PC-3 (cell line): Measurements from ENCODE around the gene SULT1C4. TPM values are rescaled to one million over a fixed set of nuclear protein-coding genes. Genes with fewer than 3 reads are reported as not detected.

Source experiments
- ATAC-seq: fragments of 200-7000 bp; cut with Tn5 transposase; 2 replicates; pipeline ENCODE4 v1.9.1; 2020; ENCODE audit warnings: mild to moderate bottlenecking, moderate library complexity
- BruUV-seq: library from RNA; stranded (reverse); fragments of 400-500 nt; replicated peaks from 2 replicates; lab custom pipeline; 2021; lab: Mats Ljungman, UMichigan
- CTCF ChIA-PET: fragments of 300-600 bp; sonication (Branson Sonifier 250); formaldehyde crosslinking; loops from one replicate; lab custom pipeline; 2022; ENCODE audit warnings: antibody characterized with exemption; lab: Charles Lee
- POLR2A ChIA-PET: fragments of 300-600 bp; sonication (Branson Sonifier 250); formaldehyde crosslinking; loops from one replicate; lab custom pipeline; 2022; ENCODE audit warnings: antibody characterized with exemption; ENCODE audit not compliant: unreplicated experiment; lab: Charles Lee
- DNase-seq: peaks from one replicate; pipeline ENCODE4 v3.0.0-alpha.2; 2015
- H2AFZ ChIP-seq: fragments of 300-600 bp; sonication (generic); 2 replicates; pipeline ENCODE4 v1.6.0; 2016; ENCODE audit warnings: antibody characterized with exemption, low read length
- H3F3A ChIP-seq: fragments of 300-600 bp; sonication (generic); one replicate; pipeline ENCODE4 v1.6.0; 2017; ENCODE audit warnings: antibody characterized with exemption, low read length, control low read depth, mild to moderate bottlenecking; ENCODE audit not compliant: unreplicated experiment
- H3K27ac ChIP-seq: fragments of 300-600 bp; sonication (generic); 2 replicates; pipeline ENCODE4 v1.5.1; 2016; ENCODE audit warnings: mild to moderate bottlenecking, low read length
- H3K27me3 ChIP-seq: fragments of 300-600 bp; sonication (generic); 2 replicates; pipeline ENCODE4 v1.6.1; 2016; ENCODE audit warnings: low read length, mixed read lengths
- H3K36me3 ChIP-seq: fragments of 300-600 bp; sonication (generic); 2 replicates; pipeline ENCODE4 v1.6.1; 2016; ENCODE audit warnings: low read depth, mixed run types, low read length, mixed read lengths
- H3K4me1 ChIP-seq: fragments of 300-600 bp; sonication (generic); 2 replicates; pipeline ENCODE4 v1.5.1; 2016; ENCODE audit warnings: low read length; ENCODE audit not compliant: insufficient read depth
- H3K4me2 ChIP-seq: fragments of 300-600 bp; sonication (generic); 2 replicates; pipeline ENCODE4 v1.6.0; 2016; ENCODE audit warnings: low read length
- H3K4me3 ChIP-seq: fragments of 300-600 bp; sonication (generic); 2 replicates; pipeline ENCODE4 v1.5.1; 2016; ENCODE audit warnings: mild to moderate bottlenecking, low read length, mixed read lengths
- H3K79me2 ChIP-seq: fragments of 300-600 bp; sonication (generic); 2 replicates; pipeline ENCODE4 v1.6.1; 2017; ENCODE audit warnings: low read length, mixed read lengths
- H3K9ac ChIP-seq: fragments of 300-600 bp; sonication (generic); 2 replicates; pipeline ENCODE4 v1.6.0; 2016; ENCODE audit warnings: mild to moderate bottlenecking, low read length
- H3K9me2 ChIP-seq: fragments of 300-600 bp; sonication (generic); replicated peaks from 2 replicates; pipeline ENCODE4 v1.6.1; 2016; ENCODE audit warnings: mixed run types, low read length, mixed read lengths
- H3K9me3 ChIP-seq: fragments of 300-600 bp; sonication (generic); 2 replicates; pipeline ENCODE4 v1.6.1; 2016; ENCODE audit warnings: low read length, mixed read lengths
- H4K20me1 ChIP-seq: fragments of 300-600 bp; sonication (generic); 2 replicates; pipeline ENCODE4 v1.6.1; 2016; ENCODE audit warnings: low read length, mixed read lengths
- EZH2 ChIP-seq: fragments of 300-600 bp; sonication (generic); IDR thresholded peaks from one replicate; pipeline ENCODE4 v1.6.1; 2017; ENCODE audit warnings: antibody characterized with exemption, mild to moderate bottlenecking, low read length; ENCODE audit not compliant: unreplicated experiment
- EZH2phosphoT487 ChIP-seq: fragments of 300-600 bp; sonication (generic); IDR thresholded peaks from 2 replicates; pipeline ENCODE4 v1.6.1; 2018; ENCODE audit warnings: mild to moderate bottlenecking, antibody characterized with exemption, low read length, borderline replicate concordance
- intact Hi-C: fragments of 100-400 bp; cut with micrococcal nuclease; formaldehyde crosslinking; loops from 2 replicates; pipeline ENCODE4 v1.9.0; 2023
- total RNA-seq: library from RNA; depleted of rRNA; stranded (reverse); fragments of >200 nt; gene quantifications from 2 replicates; pipeline ENCODE4 v1.2.3, GENCODE V29; 2014
- TF ChIP-seq, protein P1 (sequence below): fragments of 300-600 bp; sonication (generic); conservative IDR thresholded peaks from 2 replicates; pipeline ENCODE4 v1.5.1; 2017; ENCODE audit warnings: antibody characterized with exemption, low read depth, mild to moderate bottlenecking, low read length

SULT1C4 gene
- total RNA-seq, 1 experiment from 2014 or later, result not detected

DNA sequence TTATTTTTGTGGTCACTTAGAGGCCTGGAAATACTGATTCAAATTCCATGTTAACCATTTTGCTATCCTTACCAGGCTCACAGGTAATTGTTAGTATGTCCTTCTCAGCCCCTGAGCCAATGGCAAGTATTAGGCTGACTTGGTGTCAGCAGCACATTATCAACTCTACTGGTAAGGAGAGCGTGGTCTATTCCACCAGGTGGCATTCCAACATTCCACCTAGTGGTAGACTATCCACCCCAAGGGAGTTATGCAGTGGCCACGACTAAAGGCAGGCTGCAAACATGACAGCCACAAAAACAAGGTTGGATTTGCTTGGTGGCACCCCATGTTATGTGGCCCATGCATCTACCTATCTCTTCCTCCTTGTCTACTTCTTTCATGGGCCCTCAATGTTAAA, 39.5 kb downstream of the SULT1C4 start:
- ATAC-seq, result peak; percentile 56
- intact Hi-C loops, result no loop called here
- CTCF ChIA-PET, result no interaction called here

DNA sequence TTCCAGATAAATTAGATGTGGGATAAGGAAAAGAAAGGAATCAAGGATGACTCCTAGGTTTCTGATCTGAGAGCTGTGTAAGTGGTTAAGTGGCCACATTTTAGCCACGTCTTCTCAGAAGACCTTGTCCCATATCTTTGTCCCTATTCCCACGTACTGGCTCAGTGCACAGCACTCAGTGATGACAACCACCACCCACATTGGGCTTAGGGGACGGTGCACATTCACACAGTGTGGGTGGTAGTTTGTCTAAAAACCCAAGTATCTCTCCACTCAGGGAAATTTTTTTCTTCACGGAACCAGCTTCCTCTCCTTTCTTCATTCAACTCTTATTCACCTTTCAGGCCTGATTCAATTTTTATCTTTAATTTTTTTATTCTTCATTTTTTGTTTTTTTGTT, 40.7 kb downstream of the SULT1C4 start:
- no peak overlapping the region for H3K4me3 ChIP-seq
- H4K20me1 ChIP-seq, result no peaks in the 10 kb centered on the region
- no peaks in the 10 kb centered on the region for H3K79me2 ChIP-seq
- no peak overlapping the region for H3K9ac ChIP-seq
- no peak overlapping the region for H3K4me2 ChIP-seq
- peaks cover 28% of the 10 kb centered on the region for H3K4me1 ChIP-seq
- DNase-seq (no peak), ATAC-seq (no peak)
- ChIA-PET POLR2A (no interaction called here), CTCF (no interaction called here)
- no peaks in the 10 kb centered on the region for H3K9me2 ChIP-seq
- no peaks in the 10 kb centered on the region for H3K27me3 ChIP-seq
- H3F3A ChIP-seq, result no peaks in the 10 kb centered on the region
- no peak overlapping the region for H3K27ac ChIP-seq
- TF ChIP-seq EZH2phosphoT487, result no peak
- no peak for TF ChIP-seq EZH2
- TF ChIP-seq, protein P1, sequence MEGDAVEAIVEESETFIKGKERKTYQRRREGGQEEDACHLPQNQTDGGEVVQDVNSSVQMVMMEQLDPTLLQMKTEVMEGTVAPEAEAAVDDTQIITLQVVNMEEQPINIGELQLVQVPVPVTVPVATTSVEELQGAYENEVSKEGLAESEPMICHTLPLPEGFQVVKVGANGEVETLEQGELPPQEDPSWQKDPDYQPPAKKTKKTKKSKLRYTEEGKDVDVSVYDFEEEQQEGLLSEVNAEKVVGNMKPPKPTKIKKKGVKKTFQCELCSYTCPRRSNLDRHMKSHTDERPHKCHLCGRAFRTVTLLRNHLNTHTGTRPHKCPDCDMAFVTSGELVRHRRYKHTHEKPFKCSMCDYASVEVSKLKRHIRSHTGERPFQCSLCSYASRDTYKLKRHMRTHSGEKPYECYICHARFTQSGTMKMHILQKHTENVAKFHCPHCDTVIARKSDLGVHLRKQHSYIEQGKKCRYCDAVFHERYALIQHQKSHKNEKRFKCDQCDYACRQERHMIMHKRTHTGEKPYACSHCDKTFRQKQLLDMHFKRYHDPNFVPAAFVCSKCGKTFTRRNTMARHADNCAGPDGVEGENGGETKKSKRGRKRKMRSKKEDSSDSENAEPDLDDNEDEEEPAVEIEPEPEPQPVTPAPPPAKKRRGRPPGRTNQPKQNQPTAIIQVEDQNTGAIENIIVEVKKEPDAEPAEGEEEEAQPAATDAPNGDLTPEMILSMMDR, result no peak
- H3K36me3 ChIP-seq, result no peaks in the 10 kb centered on the region
- no peaks in the 10 kb centered on the region for H3K9me3 ChIP-seq
- no TSS peak for BruUV-seq
- no peak overlapping the region for H2AFZ ChIP-seq
- intact Hi-C loops, result no loop called here

More for the DNA sequence above, 39.5 kb downstream of the SULT1C4 start:
- H2AFZ ChIP-seq, result no peak overlapping the region
- H3K9ac ChIP-seq, result no peak overlapping the region
- no peaks in the 10 kb centered on the region for H3F3A ChIP-seq
- H3K9me2 ChIP-seq, result no peaks in the 10 kb centered on the region
- H3K4me3 ChIP-seq, result no peak overlapping the region
- TF ChIP-seq, protein P1, result peak; percentile 56
- TF ChIP-seq EZH2, result no peak
- no peak for TF ChIP-seq EZH2phosphoT487
- H3K9me3 ChIP-seq, result no peaks in the 10 kb centered on the region
- H3K27ac ChIP-seq, result no peak overlapping the region
- no peaks in the 10 kb centered on the region for H4K20me1 ChIP-seq
- H3K79me2 ChIP-seq, result no peaks in the 10 kb centered on the region
- H3K36me3 ChIP-seq, result no peaks in the 10 kb centered on the region
- H3K27me3 ChIP-seq, result no peaks in the 10 kb centered on the region
- no peak overlapping the region for H3K4me2 ChIP-seq
- H3K4me1 ChIP-seq, result peaks cover 34% of the 10 kb centered on the region
- no TSS peak for BruUV-seq
- POLR2A ChIA-PET, result no interaction called here
- peak; percentile 45 for DNase-seq

DNA sequence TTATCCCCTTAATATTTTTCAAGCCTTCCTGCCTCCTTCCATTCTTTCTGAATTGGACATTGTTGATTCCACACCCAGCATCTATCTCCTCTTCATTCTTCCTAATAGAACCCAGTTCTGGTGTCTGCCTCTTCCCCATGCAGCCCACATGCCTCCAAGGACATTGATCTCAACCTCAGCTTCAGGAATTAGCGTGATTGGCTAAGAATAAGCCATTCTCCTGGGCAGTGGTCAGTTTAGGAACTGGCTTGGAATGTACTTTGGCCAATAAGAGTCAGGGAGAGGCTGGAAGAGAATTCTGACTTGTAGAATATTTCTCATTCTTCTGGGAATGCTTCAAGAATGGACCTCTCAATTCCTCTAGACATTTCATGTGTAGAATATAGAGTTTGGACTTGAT, 45.3 kb downstream of the SULT1C4 start:
- DNase-seq, result no peak
- no peaks in the 10 kb centered on the region for H3K4me1 ChIP-seq
- no peaks in the 10 kb centered on the region for H4K20me1 ChIP-seq
- H3K4me2 ChIP-seq, result no peak overlapping the region
- no TSS peak for BruUV-seq
- H3K79me2 ChIP-seq, result no peaks in the 10 kb centered on the region
- no peak overlapping the region for H3K4me3 ChIP-seq
- no peak overlapping the region for H3K27ac ChIP-seq
- H3K36me3 ChIP-seq, result no peaks in the 10 kb centered on the region
- no peaks in the 10 kb centered on the region for H3F3A ChIP-seq
- ChIA-PET CTCF (interaction anchor here (0.6 kb wide), 1 partner anchor 213 kb away, joined by 3 read pairs; no protein-coding TSS in a partner anchor), POLR2A (no interaction called here)
- intact Hi-C loops, result no loop called here
- TF ChIP-seq EZH2phosphoT487, result no peak
- no peak for TF ChIP-seq EZH2
- TF ChIP-seq, protein P1, result no peak
- H3K9me3 ChIP-seq, result no peaks in the 10 kb centered on the region
- no peaks in the 10 kb centered on the region; the same call in 1 of the 2 replicates for H3K9me2 ChIP-seq
- no peak overlapping the region for H2AFZ ChIP-seq
- ATAC-seq, result no peak
- H3K9ac ChIP-seq, result no peak overlapping the region
- no peaks in the 10 kb centered on the region for H3K27me3 ChIP-seq
